Skeletal muscle tissue (tissue), 4 donors: ENCODE results near the gene LDHB. TPM values are rescaled to one million over a fixed set of nuclear protein-coding genes. Genes with fewer than 3 reads are reported as not detected.
"Not testable (repeated sequence)": the region's sequence is repeated elsewhere in the genome, so short reads cannot be mapped to it uniquely, and the experiment has no call there.

ENCODE experiments used
- H3K27ac ChIP-seq: one replicate; pipeline ENCODE4 v1.7.0; 2013; ENCODE audit warnings: mild to moderate bottlenecking, low read depth, low read length, inconsistent platforms
- H3K27me3 ChIP-seq, 3 donors: one replicate each; pipeline ENCODE4 v1.7.0; 2013; ENCODE audit warnings: low read length in 3 of 3; ENCODE audit not compliant: control insufficient read depth in 3 of 3, insufficient read depth in 3 of 3
- H3K36me3 ChIP-seq, 3 donors: one replicate each; pipeline ENCODE4 v1.7.0; 2013; ENCODE audit warnings: low read length in 3 of 3; ENCODE audit not compliant: control insufficient read depth in 3 of 3, insufficient read depth in 3 of 3
- H3K4me1 ChIP-seq, 3 donors: one replicate each; pipeline ENCODE4 v1.7.0; 2013; ENCODE audit warnings: low read length in 3 of 3, mild to moderate bottlenecking in 3 of 3; ENCODE audit not compliant: control insufficient read depth in 3 of 3, insufficient read depth in 3 of 3
- H3K4me3 ChIP-seq, 3 donors: one replicate each; pipeline ENCODE4 v1.7.0; 2013; ENCODE audit warnings: low read length in 3 of 3
- H3K9ac ChIP-seq, 3 donors: one replicate each; pipeline ENCODE4 v1.7.0; 2013; ENCODE audit warnings: low read length in 3 of 3, mild to moderate bottlenecking in 3 of 3, moderate library complexity in 2 of 3, low read depth in 1 of 3
- H3K9me3 ChIP-seq, 3 donors: one replicate each; pipeline ENCODE4 v1.7.0; 2013; ENCODE audit warnings: low read length in 3 of 3; ENCODE audit not compliant: control insufficient read depth in 3 of 3
- total RNA-seq: library from RNA; depleted of rRNA; stranded (reverse); fragments of >200 nt; gene quantifications from one replicate; pipeline ENCODE4 v1.2.3, GENCODE V29; 2014
- donor health status: Osteomylitis.

LDHB gene
- total RNA-seq, 1 donor from 2014 or later, result 498 TPM

- Histone ChIP-seq H3K36me3 (peaks cover 10 to 36% (median 25%) of the 10 kb centered on the region in 3 donors), H3K4me3 (no peak overlapping the region), H3K9me3 (no peaks in the 10 kb centered on the region), H3K27ac (no peak overlapping the region), H3K4me1 (no peaks in the 10 kb centered on the region), H3K9ac (no peak overlapping the region), H3K27me3 (no peaks in the 10 kb centered on the region)
These were observed 10.5 kb downstream of the LDHB start for GRCh38 chr12:21647179-21647578.

- H3K4me1 ChIP-seq, H3K4me3 ChIP-seq, H3K27me3 ChIP-seq, H3K9ac ChIP-seq, H3K27ac ChIP-seq, H3K9me3 ChIP-seq: not testable (repeated sequence)
- H3K36me3 ChIP-seq, result peaks cover 14 to 42% (median 22%) of the 10 kb centered on the region in 3 donors
These were observed 12.6 kb downstream of the LDHB start for GRCh38 chr12:21645041-21645500.

- Histone ChIP-seq H3K9me3 (no peaks in the 10 kb centered on the region), H3K4me3 (no peak overlapping the region), H3K27ac (no peak overlapping the region), H3K9ac (no peak overlapping the region), H3K4me1 (no peaks in the 10 kb centered on the region), H3K27me3 (no peaks in the 10 kb centered on the region), H3K36me3 (peaks cover 14 to 42% (median 22%) of the 10 kb centered on the region in 3 donors)
These were observed 13.1 kb downstream of the LDHB start for GRCh38 chr12:21644516-21644915.

GRCh38 chr12:21643758-21644157 is 13.9 kb downstream of the LDHB start:
- Histone ChIP-seq H3K36me3 (peaks cover 14 to 42% (median 22%) of the 10 kb centered on the region in 3 donors), H3K4me3 (no peak overlapping the region), H3K4me1 (no peaks in the 10 kb centered on the region), H3K27me3 (no peaks in the 10 kb centered on the region), H3K9ac (no peak overlapping the region), H3K9me3 (no peaks in the 10 kb centered on the region), H3K27ac (no peak overlapping the region)

- H3K4me1 ChIP-seq, result no peaks in the 10 kb centered on the region
- H3K27ac ChIP-seq, result no peak overlapping the region
- peaks cover 14 to 42% (median 22%) of the 10 kb centered on the region in 3 donors for H3K36me3 ChIP-seq
- H3K4me3 ChIP-seq, result no peak overlapping the region
- H3K9me3 ChIP-seq, result no peaks in the 10 kb centered on the region
- H3K9ac ChIP-seq, result no peak overlapping the region
- no peaks in the 10 kb centered on the region for H3K27me3 ChIP-seq
These were observed 14.8 kb downstream of the LDHB start for GRCh38 chr12:21642707-21643389.

- no peak overlapping the region for H3K27ac ChIP-seq
- no peaks in the 10 kb centered on the region for H3K27me3 ChIP-seq
- H3K4me1 ChIP-seq, result no peaks in the 10 kb centered on the region
- no peaks in the 10 kb centered on the region for H3K9me3 ChIP-seq
- peaks cover 6 to 40% (median 17%) of the 10 kb centered on the region in 3 donors for H3K36me3 ChIP-seq
- no peak overlapping the region for H3K9ac ChIP-seq
- H3K4me3 ChIP-seq, result no peak overlapping the region
These were observed 19.4 kb downstream of the LDHB start for GRCh38 chr12:21638054-21638891.

GRCh38 chr12:21634245-21634644 is 23.4 kb downstream of the LDHB start:
- no peaks in the 10 kb centered on the region for H3K27me3 ChIP-seq
- H3K4me1 ChIP-seq, result no peaks in the 10 kb centered on the region
- H3K9me3 ChIP-seq, result no peaks in the 10 kb centered on the region
- peaks cover 0 to 20% (median 11%) of the 10 kb centered on the region in 3 donors for H3K36me3 ChIP-seq
- no peak overlapping the region for H3K9ac ChIP-seq
- H3K27ac ChIP-seq, result no peak overlapping the region
- no peak overlapping the region for H3K4me3 ChIP-seq

- H3K4me3 ChIP-seq, result no peak overlapping the region
- peaks cover 0 to 16% (median 11%) of the 10 kb centered on the region in 3 donors for H3K36me3 ChIP-seq
- peaks cover 0 to 4% (median 0%) of the 10 kb centered on the region in 3 donors for H3K4me1 ChIP-seq
- H3K27ac ChIP-seq, result no peak overlapping the region
- no peak overlapping the region for H3K9ac ChIP-seq
- H3K9me3 ChIP-seq, result no peaks in the 10 kb centered on the region
- no peaks in the 10 kb centered on the region for H3K27me3 ChIP-seq
These were observed 26.3 kb downstream of the LDHB start for GRCh38 chr12:21631367-21631766.

GRCh38 chr12:21627924-21628323 is 29.7 kb downstream of the LDHB start:
- Histone ChIP-seq H3K4me3 (no peak overlapping the region), H3K36me3 (no peaks in the 10 kb centered on the region), H3K27ac (no peak overlapping the region), H3K4me1 (peaks cover 0 to 4% (median 0%) of the 10 kb centered on the region in 3 donors), H3K9ac (no peak overlapping the region), H3K9me3 (no peaks in the 10 kb centered on the region), H3K27me3 (no peaks in the 10 kb centered on the region)

- no peaks in the 10 kb centered on the region for H3K27me3 ChIP-seq
These were observed 39.1 kb downstream of the LDHB start for GRCh38 chr12:21618566-21618965.

More at GRCh38 chr12:21618566-21618965, 39.1 kb downstream of the LDHB start:
- Histone ChIP-seq H3K9me3 (no peaks in the 10 kb centered on the region), H3K4me3 (no peak overlapping the region), H3K4me1 (no peaks in the 10 kb centered on the region), H3K36me3 (no peaks in the 10 kb centered on the region), H3K9ac (no peak overlapping the region), H3K27ac (no peak overlapping the region)
